ENCODE measurements around the gene ATP1B1. TPM values are rescaled to one million over a fixed set of nuclear protein-coding genes. Genes with fewer than 3 reads are reported as not detected.

The ATP1B1 gene
- polyA plus RNA-seq: 10 to 100 TPM; 10.2 to 49.6 (median 22.4) TPM

DNA sequence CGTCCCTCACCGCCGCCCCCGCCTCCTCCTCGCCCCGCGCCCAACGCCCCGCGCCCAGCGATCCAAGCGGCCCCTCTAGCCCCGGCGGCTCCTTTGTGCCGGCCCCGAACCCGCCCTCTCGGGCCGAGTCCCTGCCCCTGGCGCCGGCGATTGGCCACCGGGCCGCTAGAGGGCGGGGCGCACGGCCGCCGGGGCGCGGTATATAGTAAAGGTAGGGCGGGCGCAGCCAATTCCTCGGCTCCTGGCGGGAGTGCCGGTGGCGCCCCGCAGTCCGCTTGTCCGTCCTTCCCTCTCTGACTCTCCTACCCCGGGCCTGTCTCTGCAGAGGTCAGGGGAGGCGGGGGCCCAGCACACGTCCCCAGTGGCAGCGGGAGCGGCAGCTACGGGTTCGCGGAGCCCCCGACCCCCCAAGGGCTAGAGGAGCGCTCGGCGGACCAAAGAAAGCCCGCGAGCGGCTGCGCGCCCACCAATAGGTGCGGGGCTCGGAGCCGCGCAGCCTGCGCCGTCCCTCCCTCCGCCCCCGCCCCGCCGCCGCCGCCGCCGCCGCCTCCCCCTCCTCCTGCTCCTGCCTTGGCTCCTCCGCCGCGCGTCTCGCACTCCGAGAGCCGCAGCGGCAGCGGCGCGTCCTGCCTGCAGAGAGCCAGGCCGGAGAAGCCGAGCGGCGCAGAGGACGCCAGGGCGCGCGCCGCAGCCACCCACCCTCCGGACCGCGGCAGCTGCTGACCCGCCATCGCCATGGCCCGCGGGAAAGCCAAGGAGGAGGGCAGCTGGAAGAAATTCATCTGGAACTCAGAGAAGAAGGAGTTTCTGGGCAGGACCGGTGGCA lies at the start of gene ATP1B1:
Gene ATP1B1 (plus strand): TSS at position 596 of the 826 bp plus-strand sequence. CDS start 140 bp downstream, at position 736.
- 0 to 1% (median 0%) methylated on average over 72 to 99 of the region's 100 CpGs for whole genome bisulfite sequencing, 3 donors
- H3K27ac ChIP-seq (ENCODE audit: low read depth, low read length): no peak within 1 kb of the TSS

DNA sequence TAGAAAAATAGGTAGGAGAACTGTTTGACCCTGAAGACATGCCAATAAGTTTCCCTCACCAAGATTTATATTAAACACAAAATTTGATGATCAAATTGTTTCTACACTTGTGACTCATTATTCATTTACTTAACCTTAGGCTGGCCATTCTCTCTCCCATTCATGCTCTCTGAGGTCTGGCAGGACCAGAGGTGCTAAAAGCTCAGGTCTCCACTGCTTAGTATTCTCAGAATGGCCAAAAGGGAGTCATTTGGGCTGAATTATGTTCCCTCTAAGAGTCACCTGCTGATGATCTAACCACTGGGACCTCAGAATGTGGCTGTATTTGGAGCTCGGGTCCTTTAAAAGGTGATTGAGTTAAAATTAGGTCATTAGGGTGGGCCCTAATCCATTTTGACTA lies 47.1 kb upstream of the ATP1B1 start:
- WGBS, 3 donors: 83 to 94% (median 92%) methylated on average over 1 of the region's 1 CpG
- no peak overlapping the region for H3K27ac ChIP-seq (ENCODE audit: low read depth, low read length)

DNA sequence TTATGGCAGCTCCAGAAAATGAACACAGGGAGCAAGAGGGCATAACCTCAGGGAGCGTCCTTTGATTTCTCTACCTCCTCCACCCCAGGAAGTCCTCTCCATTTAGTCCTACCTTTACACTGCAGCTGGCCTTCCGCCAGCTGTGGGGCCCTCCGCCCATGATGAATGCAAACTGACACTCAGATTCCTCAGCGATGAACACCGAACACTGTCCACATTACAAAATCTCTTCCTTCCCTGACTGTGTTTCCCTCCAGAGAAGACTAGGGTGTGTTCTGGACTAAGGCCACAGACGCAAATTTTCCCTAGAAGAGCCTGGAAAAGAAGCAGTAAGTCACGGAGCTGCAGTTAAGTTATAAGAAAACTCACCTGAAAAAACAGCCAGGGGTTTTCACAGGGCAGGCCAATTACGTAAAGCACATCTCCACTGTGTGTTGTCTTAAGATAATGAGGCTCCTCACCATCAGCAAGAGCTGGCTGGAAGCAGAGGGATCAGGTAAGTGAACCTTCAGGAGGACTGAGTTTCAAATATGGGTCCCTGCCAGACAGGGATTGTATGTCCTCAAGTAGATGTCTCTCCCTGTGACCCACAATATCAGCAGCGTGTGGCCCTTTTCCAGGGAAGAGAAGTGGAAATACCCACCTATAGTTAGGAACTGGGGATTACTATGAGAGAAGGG lies 46.3 kb upstream of the ATP1B1 start:
- 60 to 86% (median 62%) methylated on average over 9 of the region's 9 CpGs for WGBS, 3 donors
- no peak overlapping the region for H3K27ac ChIP-seq (ENCODE audit: low read depth, low read length)

DNA sequence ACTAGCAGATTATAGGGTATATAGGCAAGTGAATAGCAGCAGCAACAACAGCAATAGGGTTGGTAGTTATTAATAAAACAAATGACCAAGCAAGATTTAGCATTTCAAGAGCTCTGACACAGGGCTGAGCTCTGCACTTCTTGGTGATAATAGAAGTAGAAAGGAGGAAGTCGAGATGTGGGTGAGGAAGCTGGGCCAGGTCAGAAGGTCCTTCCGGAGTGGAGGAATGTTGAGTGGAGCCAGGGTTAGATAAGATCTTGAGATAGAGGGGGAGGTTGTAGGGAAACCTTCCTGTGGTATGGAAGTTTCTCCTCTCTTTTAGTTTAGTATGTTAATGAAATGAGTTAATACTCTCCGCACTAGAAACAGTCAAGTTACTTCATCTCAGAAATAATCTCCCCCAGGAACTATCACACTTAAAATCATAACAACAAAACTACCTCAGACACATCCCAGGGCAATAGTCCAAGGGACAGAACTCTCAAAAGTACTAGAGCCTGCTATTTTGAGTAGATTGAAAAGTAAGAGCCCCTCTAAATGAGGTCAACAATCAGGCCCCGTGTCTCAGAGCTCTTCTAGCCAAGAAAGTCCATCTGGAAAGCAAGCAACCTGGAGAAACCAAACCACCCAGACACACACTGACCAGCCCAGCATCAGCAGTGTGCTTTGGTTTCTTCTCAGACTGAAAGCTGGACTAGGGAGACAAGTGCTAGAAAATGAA lies 45.4 kb upstream of the ATP1B1 start:
- H3K27ac ChIP-seq (ENCODE audit: low read depth, low read length): no peak overlapping the region
- 19 to 61% (median 28%) methylated on average over 4 of the region's 4 CpGs for WGBS, 3 donors

DNA sequence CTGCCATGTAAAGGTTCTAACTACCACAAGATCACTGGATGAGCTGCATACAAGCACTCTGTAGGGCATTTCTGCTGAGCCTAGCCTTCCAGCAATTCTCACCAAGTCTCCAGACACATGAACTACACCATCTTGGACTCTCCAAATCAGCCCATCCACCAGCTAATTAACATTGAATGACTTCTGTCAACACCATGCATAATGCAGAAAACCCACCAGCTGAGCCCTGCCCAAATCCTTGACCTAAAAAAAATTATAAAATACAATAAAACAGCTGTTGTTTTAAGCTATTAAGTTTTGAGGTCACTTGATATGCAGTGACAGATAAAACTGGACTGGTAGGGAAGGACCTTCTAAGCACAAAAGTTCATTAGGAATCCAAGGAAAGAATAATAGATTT lies 44.3 kb upstream of the ATP1B1 start:
- H3K27ac ChIP-seq (ENCODE audit: low read depth, low read length): no peak overlapping the region

DNA sequence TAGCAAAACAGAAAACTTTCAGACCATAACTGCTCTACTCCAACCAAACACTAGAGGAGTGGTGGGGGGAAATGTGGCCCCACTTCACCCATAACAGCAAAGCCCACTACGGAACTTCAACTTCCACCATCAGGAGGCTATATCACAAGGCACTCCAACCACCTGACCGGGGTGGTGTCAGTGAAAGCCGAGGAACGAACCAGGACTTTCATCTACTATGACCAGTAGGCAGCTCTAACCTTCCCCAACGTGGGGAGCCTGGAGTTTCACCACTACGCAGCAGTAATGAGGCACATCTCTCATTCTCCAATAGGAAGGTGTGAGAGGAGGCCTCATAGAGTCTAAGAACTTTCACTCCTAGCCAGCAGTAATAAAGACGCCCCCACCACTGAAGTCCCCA lies 42.4 kb upstream of the ATP1B1 start:
- no peak overlapping the region for H3K27ac ChIP-seq (ENCODE audit: low read depth, low read length)
- WGBS, 3 donors: 82 to 90% (median 90%) methylated on average over 7 of the region's 7 CpGs

DNA sequence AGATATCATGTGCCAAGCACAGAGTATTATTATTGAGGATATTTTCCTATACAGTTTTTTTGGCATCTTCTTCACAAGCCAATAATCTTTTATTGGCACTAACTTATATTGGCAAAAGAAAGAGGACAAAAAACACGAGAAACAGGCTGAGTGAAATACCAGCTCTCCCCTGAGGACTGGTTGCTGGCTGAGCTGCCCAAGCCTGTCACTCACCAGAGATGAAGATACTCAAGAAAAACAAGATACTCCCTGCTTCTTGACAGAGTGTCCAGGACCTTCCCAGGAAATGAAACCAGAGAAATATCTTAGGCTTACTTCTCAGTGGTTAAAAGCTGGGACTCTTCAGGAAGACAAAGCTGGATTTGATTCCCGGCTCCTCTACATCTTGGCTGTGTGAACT lies 35.9 kb upstream of the ATP1B1 start:
- 52 to 60% (median 57%) methylated on average over 2 of the region's 2 CpGs for WGBS, 3 donors
- no peak overlapping the region for H3K27ac ChIP-seq (ENCODE audit: low read depth, low read length)

DNA sequence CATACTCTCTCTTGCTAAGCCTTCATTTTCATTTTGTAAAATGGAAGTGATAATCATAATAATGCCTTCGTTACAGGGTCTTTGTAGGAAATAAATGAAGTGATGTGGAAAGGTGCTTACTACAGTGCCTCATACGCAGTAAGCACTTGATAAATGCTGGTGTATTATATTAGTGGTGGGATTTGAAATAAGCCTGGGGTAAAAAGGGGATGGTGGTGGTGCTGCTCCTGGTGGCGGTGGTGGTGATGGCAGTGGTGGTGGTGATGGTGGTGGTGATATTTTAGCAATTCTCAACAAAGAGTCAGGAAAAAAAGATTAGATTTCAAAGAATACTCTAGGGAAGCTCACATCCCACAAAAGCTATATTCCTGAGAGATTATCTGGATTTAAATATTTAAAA lies 35.5 kb upstream of the ATP1B1 start:
- H3K27ac ChIP-seq (ENCODE audit: low read depth, low read length): no peak overlapping the region
- WGBS, 3 donors: 88 to 93% (median 88%) methylated on average over 3 of the region's 3 CpGs

DNA sequence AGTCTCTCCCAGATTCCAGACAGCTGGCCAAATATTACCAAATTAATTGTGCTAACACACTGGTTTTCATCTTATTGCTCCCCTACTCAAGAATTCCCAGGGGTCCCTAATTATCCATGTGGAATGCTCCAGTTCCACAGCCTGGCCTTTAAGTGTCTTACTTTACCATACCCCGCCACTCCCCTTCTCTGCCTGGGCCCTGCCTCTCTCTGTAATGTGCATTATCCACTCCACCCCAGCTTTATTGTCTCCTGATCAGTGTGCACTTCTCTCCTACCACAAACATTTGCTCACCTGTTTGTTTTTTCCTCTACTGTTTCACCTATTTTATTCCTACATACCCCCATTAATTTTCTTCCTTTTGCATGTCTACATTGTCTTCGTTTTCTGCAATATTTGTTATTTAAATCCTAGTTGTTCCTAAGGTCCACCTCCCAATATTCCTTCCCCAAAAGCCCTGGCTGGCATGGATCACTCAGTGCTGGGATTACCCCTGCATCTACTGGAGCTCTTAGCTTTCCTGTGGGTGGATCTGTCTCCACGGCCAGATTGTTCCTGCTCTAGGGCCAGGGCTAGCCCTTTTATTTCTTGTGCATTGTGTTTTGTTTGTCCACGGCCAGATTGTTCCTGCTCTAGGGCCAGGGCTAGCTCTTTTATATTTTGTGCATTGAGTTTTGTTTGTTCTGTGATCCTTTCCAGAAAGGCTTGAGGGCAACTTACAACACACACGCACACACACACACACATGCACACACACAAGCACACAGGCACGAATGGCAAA lies 33.4 kb upstream of the ATP1B1 start:
- 79 to 81% (median 81%) methylated on average over 6 of the region's 6 CpGs for WGBS, 3 donors
- H3K27ac ChIP-seq (ENCODE audit: low read depth, low read length): no peak overlapping the region

DNA sequence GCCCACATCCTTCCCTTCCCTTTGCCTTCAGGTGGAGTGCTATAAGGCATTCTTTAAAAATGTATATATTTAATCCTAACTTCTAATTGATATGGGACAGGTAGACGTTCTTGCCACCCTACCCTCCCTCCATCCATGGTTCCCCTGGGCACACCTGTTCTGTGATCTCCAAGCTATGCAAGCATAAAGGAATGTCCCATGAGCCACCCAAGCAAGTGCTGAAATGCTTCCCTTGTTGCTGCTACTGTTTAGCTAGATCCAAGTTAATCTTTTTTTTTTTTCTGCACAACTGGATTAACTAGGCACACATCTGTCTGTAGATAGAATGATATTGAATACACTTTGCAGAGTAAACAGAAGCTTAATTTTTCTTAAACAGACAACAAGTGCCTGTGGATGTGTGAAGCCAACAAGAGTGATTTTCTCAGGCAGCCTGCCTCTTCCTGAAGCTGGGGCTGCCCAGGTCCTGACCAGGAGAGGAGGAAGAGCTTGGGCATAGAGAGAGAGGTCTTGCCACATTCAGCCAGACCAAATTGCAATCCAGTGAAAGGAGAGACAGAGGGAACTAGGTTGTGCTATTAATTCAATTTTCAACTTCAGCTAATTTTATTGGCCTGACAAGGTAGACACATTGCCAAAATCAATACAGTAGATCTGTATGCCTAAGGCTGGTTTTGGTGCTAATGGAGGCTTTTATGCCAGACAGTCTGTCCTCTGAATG lies 28.2 kb upstream of the ATP1B1 start:
- no peak overlapping the region for H3K27ac ChIP-seq (ENCODE audit: low read depth, low read length)
- 77 to 85% (median 78%) methylated on average over 1 of the region's 1 CpG for WGBS, 3 donors

DNA sequence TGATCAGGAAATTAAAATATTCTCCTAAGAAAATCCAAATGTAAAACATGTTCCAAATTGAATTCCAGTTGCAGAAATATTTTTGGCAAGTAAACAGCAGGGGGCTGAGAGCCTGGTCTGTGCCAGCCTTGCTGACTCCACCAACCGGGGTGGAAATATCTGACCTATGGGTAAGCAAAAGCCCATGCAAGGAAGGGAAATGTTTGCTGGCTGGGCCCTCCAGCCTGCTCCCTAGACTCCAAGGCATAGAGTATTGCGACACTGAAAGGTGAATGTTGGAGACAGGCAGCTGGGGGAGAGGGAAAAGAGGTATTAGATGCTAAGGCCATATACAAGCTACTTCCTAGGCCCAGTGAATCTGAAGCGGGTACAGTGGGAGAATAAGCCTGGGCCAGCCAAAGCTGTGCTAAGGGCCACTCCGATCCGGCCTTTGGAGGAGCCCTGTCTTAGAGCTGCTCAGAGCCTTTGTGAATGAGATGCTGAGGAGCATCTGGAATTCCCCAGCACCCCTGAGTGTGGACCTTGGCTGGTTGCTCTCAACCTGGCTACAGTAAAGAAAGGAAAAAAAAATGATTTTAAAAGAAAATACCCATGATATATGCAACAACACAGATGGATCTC lies 24.9 kb upstream of the ATP1B1 start:
- 86 to 91% (median 88%) methylated on average over 5 of the region's 5 CpGs for WGBS, 3 donors
- no peak overlapping the region for H3K27ac ChIP-seq (ENCODE audit: low read depth, low read length)

DNA sequence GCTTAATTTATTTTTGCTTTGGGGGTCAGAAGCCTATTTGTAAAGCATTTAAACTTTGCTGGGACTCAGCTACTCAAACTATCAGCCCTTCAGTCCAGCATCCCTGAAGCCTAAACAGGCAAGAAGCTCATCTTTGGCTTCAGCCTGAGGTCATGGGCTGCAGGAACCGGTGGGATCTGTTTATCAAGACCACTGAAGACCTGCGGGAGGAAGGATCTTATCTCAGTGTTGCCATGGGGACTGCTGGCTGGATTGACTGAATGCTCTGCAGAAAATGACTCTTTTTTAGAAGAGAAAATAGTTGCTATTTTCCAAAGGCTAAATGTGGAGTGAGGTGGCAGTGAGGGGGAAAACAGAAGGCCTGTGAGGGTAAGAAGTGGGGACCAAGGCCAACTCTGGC lies 20.6 kb upstream of the ATP1B1 start:
- WGBS, 3 donors: 27 to 41% (median 38%) methylated on average over 2 of the region's 2 CpGs
- no peak overlapping the region for H3K27ac ChIP-seq (ENCODE audit: low read depth, low read length)

DNA sequence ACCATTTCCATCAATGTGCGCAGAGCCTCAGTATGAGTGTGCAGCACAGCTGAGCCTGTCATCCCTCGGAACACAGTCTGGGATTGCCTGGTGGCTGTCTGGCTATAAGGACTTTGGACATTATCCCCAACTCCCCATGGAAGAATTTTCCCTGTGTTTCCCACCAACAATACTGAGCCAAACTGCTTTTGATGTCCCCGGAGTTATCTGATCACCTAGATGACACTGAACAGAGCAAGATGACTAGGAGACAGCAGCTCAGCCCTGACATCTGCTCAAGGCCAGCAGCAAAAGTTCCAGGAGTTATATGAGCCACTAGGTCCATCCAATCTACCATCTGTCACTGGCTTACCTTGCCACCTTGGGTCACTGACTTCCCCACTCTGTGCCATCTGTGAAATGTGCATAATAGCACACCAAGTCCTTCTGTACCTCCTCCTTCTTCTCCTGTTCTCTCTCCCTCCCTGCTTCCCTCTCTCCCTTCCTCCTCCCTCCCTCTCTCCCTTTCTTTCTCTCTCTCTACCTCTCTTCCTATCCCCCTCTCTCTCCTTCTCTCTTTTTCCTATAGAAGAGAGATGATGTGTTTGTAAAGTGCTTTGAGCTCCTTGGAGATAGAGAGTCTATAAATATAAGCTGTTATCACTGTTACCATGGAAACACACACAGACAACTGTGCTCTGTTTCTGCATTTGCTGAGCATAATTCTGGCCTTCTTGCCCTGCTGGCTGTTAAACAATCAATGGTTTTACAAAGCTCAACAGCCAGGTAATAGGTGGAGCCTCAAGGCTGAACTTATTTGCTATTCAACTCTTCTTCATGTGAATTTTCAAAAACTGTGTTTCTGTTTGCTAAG lies 19.7 kb upstream of the ATP1B1 start:
- WGBS, 3 donors: 77 to 87% (median 84%) methylated on average over 3 of the region's 3 CpGs
- H3K27ac ChIP-seq (ENCODE audit: low read depth, low read length): no peak overlapping the region

DNA sequence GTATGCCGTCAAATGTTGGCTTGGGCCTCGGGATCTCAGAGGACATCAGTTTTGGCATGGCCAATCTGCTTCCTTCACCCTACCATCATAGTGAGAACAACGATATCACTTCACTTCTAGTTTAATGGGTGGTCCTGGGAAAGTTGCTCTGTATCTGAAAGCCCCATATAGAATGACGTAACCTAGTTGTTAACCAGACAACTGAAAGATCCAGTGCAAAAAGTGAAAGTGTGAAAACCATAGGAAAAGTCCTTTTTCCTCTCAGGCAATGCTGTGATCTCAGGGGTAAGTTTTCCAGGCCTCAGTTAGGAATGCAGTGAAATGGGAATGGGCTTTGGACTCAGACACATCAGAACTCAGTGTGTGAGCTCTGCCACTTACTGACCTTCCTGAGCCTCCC lies 18.6 kb upstream of the ATP1B1 start:
- WGBS, 3 donors: 90 to 93% (median 91%) methylated on average over 4 of the region's 4 CpGs
- H3K27ac ChIP-seq (ENCODE audit: low read depth, low read length): no peak overlapping the region

DNA sequence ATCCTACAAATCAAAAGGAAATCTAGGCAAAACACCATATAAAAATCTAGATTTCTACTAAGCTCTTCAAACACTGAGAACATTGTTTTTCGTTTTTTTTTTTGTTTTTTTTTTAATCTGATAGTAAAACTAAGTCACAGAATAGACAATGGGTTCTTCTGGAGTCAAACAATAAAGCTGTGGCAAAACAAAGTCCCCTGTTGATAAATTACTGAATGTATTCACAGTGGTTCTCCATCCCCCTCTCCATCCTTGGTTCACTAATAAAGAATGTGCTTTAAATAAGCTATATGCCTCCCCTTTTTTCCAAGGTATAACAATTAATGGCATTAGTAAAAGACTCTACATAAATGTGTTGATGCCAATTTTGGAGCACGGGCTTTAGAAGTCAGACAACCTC lies 16.7 kb upstream of the ATP1B1 start:
- WGBS, 3 donors: 78 to 87% (median 85%) methylated on average over 2 of the region's 2 CpGs
- H3K27ac ChIP-seq (ENCODE audit: low read depth, low read length): no peak overlapping the region

DNA sequence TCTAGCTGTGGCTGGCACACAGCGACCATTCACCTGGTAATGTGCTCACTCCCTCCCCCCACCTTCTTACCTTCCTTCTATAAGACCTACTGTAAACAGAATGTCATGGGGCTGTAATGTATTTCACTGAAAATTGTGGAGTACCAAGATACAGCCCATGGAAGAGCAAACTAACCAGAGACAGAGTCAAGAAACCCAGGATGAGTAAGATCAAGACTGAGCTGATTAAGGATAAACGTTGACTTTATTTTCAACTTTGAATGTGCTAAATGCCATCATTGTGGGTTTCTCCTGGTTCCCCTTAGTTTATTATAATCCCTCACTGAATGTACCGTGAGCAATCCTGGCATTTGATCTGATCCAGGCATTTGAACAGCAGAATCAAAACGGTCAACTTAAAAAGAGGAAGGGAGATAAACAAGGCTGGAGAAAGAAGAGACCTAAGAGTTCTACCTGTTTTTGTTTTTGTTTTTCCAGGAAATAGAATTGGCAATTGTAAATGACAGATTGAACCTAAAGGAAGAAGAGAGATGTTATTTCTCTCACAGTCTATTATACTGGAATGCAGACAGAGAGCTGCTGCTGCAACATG lies 16.1 kb upstream of the ATP1B1 start:
- 66 to 76% (median 67%) methylated on average over 4 of the region's 4 CpGs for WGBS, 3 donors
- no peak overlapping the region for H3K27ac ChIP-seq (ENCODE audit: low read depth, low read length)
